A673 (cell line): Measurements from ENCODE around the gene SLF2. TPM values are rescaled to one million over a fixed set of nuclear protein-coding genes. Genes with fewer than 3 reads are reported as not detected.

Source experiments
- BruUV-seq: library from RNA; stranded (reverse); fragments of 400-500 nt; replicated peaks from 2 replicates; lab custom pipeline; 2021; lab: Mats Ljungman, UMichigan
- CTCF ChIA-PET: fragments of 300-600 bp; sonication (Branson Sonifier 250); formaldehyde crosslinking; loops from one replicate; lab custom pipeline; 2022; ENCODE audit warnings: antibody characterized with exemption; lab: Charles Lee
- POLR2A ChIA-PET: fragments of 300-600 bp; sonication (Branson Sonifier 250); formaldehyde crosslinking; loops from one replicate; lab custom pipeline; 2022; ENCODE audit warnings: antibody characterized with exemption; ENCODE audit not compliant: low non-redundant PET; lab: Charles Lee
- DNase-seq: peaks from one replicate; pipeline ENCODE4 v3.0.0-alpha.2; 2015; ENCODE audit warnings: low spot score
- H3K27ac ChIP-seq: fragments of 200-600 bp; sonication (generic); 2 replicates; pipeline ENCODE4 v1.5.1; 2016; ENCODE audit warnings: mixed run types, low read depth, mild to moderate bottlenecking, mixed read lengths, antibody characterized with exemption, low read length; ENCODE audit not compliant: poor library complexity, severe bottlenecking
- H3K27me3 ChIP-seq: fragments of 200-600 bp; sonication (generic); replicated peaks from 2 replicates; pipeline ENCODE4 v1.6.1; 2017; ENCODE audit warnings: mixed run types, low read depth, mild to moderate bottlenecking, mixed read lengths, antibody characterized with exemption, low read length; ENCODE audit not compliant: insufficient read depth, poor library complexity
- H3K36me3 ChIP-seq: fragments of 200-600 bp; sonication (generic); 2 replicates; pipeline ENCODE4 v1.6.1; 2016; ENCODE audit warnings: mixed run types, mild to moderate bottlenecking, mixed read lengths, antibody characterized with exemption, low read length; ENCODE audit not compliant: insufficient read depth, poor library complexity, severe bottlenecking
- H3K4me1 ChIP-seq: fragments of 200-600 bp; sonication (generic); 2 replicates; pipeline ENCODE4 v1.6.1; 2017; ENCODE audit warnings: mixed run types, mild to moderate bottlenecking, mixed read lengths, antibody characterized with exemption, low read length; ENCODE audit not compliant: insufficient read depth, poor library complexity, severe bottlenecking
- H3K4me3 ChIP-seq: fragments of 200-600 bp; sonication (generic); 2 replicates; pipeline ENCODE4 v1.5.1; 2016; ENCODE audit warnings: low read depth, mixed run types, mild to moderate bottlenecking, mixed read lengths, low read length; ENCODE audit not compliant: poor library complexity, severe bottlenecking
- H3K9me3 ChIP-seq: fragments of 200-600 bp; sonication (generic); 2 replicates; pipeline ENCODE4 v1.6.1; 2016; ENCODE audit warnings: mixed run types, low read depth, mild to moderate bottlenecking, mixed read lengths, antibody characterized with exemption, low read length; ENCODE audit not compliant: poor library complexity, severe bottlenecking
- EZH2 ChIP-seq: fragments of 200-600 bp; sonication (generic); IDR thresholded peaks from 2 replicates; pipeline ENCODE4 v1.6.1; 2017; ENCODE audit warnings: borderline replicate concordance, low read depth, mild to moderate bottlenecking, mixed read lengths, antibody characterized with exemption, low read length; ENCODE audit not compliant: poor library complexity, severe bottlenecking
- intact Hi-C: fragments of 100-400 bp; cut with micrococcal nuclease; formaldehyde crosslinking; loops from one replicate; pipeline ENCODE4 v1.10.0; 2022; ENCODE audit not compliant: unreplicated experiment
- total RNA-seq: library from RNA; stranded (reverse); gene quantifications from 2 replicates; pipeline ENCODE4 v1.2.3, GENCODE V29; 2021
- TF ChIP-seq, protein P1 (sequence below): fragments of 300-800, 200-600 bp; sonication (generic); conservative IDR thresholded peaks from 2 replicates; pipeline ENCODE4 v1.5.1; 2017; ENCODE audit warnings: low read depth, mild to moderate bottlenecking, antibody characterized with exemption, low read length, moderate library complexity, mixed read lengths

SLF2 gene
- total RNA-seq, 1 experiment from 2014 or later: 39.4 TPM

DNA sequence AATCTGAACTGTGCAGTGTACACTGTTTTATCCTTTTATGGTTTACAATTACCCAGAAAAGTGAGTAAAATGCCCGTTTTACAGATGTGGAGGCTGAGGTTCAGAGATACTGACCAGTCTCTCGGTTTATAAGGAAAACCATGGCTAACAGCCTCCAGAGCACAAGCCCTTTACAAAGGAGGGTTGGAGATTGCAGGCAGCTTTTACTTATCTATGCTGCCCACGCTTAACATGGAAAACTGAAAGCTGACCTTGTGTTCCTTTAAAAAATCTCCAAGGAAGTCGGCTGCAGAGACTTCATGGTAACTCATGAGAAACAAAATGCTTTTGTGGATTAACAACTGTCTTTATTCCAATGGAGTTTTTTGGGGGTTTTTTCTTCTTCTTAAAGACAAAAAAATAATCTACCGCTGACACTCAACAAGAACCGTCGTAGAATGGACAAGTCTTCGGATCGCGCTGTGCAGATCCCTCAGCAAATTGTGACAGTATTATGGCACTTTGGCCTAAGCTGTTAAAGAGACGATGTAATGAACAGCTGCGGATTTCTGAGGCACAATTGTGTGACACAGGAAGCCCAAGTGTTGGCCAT, 654 bp upstream of the SLF2 start:
- DNase-seq: peak; percentile 20
- ChIA-PET POLR2A (no interaction called here), CTCF (no interaction called here)
- H3K9me3 ChIP-seq: no peaks in the 10 kb centered on the region
- peaks cover 31% of the 10 kb centered on the region for H3K4me1 ChIP-seq
- BruUV-seq: TSS peak; percentile 81
- intact Hi-C loops: loop anchor here (1.0 kb wide), 1 partner anchor 21 kb away; no protein-coding TSS in a partner anchor
- H3K27ac ChIP-seq: peak overlapping the region; percentile 84
- H3K27me3 ChIP-seq: no peaks in the 10 kb centered on the region
- no peak for TF ChIP-seq EZH2
- TF ChIP-seq, protein P1, sequence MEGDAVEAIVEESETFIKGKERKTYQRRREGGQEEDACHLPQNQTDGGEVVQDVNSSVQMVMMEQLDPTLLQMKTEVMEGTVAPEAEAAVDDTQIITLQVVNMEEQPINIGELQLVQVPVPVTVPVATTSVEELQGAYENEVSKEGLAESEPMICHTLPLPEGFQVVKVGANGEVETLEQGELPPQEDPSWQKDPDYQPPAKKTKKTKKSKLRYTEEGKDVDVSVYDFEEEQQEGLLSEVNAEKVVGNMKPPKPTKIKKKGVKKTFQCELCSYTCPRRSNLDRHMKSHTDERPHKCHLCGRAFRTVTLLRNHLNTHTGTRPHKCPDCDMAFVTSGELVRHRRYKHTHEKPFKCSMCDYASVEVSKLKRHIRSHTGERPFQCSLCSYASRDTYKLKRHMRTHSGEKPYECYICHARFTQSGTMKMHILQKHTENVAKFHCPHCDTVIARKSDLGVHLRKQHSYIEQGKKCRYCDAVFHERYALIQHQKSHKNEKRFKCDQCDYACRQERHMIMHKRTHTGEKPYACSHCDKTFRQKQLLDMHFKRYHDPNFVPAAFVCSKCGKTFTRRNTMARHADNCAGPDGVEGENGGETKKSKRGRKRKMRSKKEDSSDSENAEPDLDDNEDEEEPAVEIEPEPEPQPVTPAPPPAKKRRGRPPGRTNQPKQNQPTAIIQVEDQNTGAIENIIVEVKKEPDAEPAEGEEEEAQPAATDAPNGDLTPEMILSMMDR: no peak
- peak overlapping the region; percentile 86 for H3K4me3 ChIP-seq
- peaks cover 13% of the 10 kb centered on the region for H3K36me3 ChIP-seq

DNA sequence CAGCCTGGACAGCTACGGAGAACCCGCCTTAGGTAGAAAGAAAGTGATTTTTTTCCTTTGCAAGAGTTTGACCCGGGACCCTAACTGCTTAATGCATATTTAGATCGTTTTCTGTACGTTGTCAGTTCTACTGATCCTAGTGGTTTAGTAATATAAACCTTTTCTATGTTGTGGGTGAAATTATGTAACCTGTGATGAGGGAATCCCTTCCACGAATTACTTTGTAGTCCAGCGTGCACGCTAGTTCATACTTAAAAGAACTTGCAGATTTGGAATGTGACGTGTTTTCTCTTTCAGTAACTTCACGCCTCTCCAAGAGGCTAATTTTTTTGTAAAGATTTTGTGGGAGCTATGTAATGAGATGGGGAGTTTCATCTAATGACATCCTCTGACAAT, 705 bp downstream of the SLF2 start:
- no peaks in the 10 kb centered on the region for H3K27me3 ChIP-seq
- TF ChIP-seq EZH2: no peak
- TF ChIP-seq, protein P1: no peak
- H3K27ac ChIP-seq: peak overlapping the region; percentile 84
- intact Hi-C loops: no loop called here
- CTCF ChIA-PET: interaction anchor here (0.7 kb wide), 1 partner anchor 35 kb away, joined by 4 read pairs; no protein-coding TSS in a partner anchor
- POLR2A ChIA-PET: no interaction called here
- H3K9me3 ChIP-seq: no peaks in the 10 kb centered on the region
- H3K4me3 ChIP-seq: peak overlapping the region; percentile 86
- H3K36me3 ChIP-seq: peaks cover 27% of the 10 kb centered on the region
- H3K4me1 ChIP-seq: peaks cover 31% of the 10 kb centered on the region
- BruUV-seq: TSS peak; percentile 37
- no peak for DNase-seq

DNA sequence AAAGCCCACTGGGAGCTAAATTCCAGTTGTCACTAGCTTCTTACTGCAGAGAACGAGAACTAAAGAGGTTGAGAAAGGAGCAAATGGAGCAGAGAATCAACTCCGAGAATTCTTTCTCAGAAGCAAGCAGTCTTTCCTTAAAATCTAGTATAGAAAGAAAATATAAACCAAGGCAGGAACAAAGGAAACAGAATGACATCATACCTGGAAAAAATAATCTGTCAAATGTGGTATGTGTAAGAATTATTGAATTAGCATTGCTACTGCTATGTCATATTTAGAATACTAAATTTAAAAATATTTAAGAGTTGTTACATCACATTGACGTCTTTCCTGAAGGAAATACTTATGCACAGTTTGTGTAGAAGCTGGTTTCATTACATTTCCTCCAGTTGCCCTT, 4.3 kb downstream of the SLF2 start:
- no peak for DNase-seq
- peaks cover 58% of the 10 kb centered on the region for H3K36me3 ChIP-seq
- BruUV-seq: no TSS peak
- H3K9me3 ChIP-seq: no peaks in the 10 kb centered on the region
- POLR2A ChIA-PET: no interaction called here
- TF ChIP-seq, protein P1: no peak
- H3K27me3 ChIP-seq: no peaks in the 10 kb centered on the region
- no peak overlapping the region for H3K4me3 ChIP-seq
- intact Hi-C loops: no loop called here
- peaks cover 13% of the 10 kb centered on the region for H3K4me1 ChIP-seq
- CTCF ChIA-PET: no interaction called here
- H3K27ac ChIP-seq: no peak overlapping the region
